Esophagus squamous epithelium (tissue), 4 donors: ENCODE results near the gene ZXDB.

Source experiments
- CTCF ChIP-seq, 6 experiments: fragments of 450-650 bp in 4 of 6; fragments of 200-600 bp in 2 of 6; sonication (generic) in 2 of 6; IDR thresholded peaks; one replicate each; pipeline ENCODE4 v1.5.1; 2016 to 2019; ENCODE audit warnings: antibody characterized with exemption in 6 of 6, mild to moderate bottlenecking in 4 of 6, moderate library complexity in 4 of 6
- POLR2A ChIP-seq, 4 donors: fragments of 450-650 bp; IDR thresholded peaks; one replicate each; pipeline ENCODE4 v1.6.1; 2017; ENCODE audit warnings: antibody characterized with exemption in 4 of 4, mild to moderate bottlenecking in 4 of 4, moderate library complexity in 3 of 4

DNA sequence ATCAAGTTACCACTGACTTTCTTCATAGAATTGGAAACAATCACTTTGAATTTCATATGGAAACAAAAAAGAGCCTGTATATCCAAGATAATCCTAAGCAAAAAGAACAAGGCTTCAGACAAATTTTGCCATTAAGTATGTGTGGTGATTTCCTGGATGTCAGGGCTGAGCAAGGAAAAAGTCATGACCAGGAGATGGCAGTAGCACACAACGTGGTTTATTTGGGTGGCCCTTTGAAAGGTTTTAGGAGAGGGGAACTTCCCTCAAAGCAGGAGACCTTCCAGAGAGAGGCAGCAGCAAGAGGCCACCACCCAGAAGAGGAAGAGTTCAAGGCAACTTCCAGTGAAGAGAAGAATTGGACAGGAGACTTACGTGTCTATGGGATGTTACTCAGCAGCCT, 18.1 kb upstream of the ZXDB start:
- TF ChIP-seq CTCF (IDR thresholded peaks at IDR 0.05) (peak in 2 of 6 experiments; percentile 25 to 35), POLR2A (IDR thresholded peaks at IDR 0.05) (no peak)
